OCI-LY1 (cell line): ENCODE results near the gene THRSP.

Experiments used
- H2AFZ ChIP-seq: fragments of 200-600 bp; sonication (generic), shearing (Covaris generic); 2 replicates; pipeline ENCODE4 v1.6.0; 2014; ENCODE audit warnings: antibody characterized with exemption, mild to moderate bottlenecking, low read length
- H3F3A ChIP-seq: fragments of 200-600 bp; sonication (generic), shearing (Covaris generic); 2 replicates; pipeline ENCODE4 v1.6.0; 2014; ENCODE audit warnings: mild to moderate bottlenecking, antibody characterized with exemption, low read length, moderate library complexity; ENCODE audit not compliant: insufficient read depth
- H3K27ac ChIP-seq: fragments of 200-600 bp; sonication (generic); 2 replicates; pipeline ENCODE4 v1.5.1; 2014; ENCODE audit warnings: low read length, mixed run types, mild to moderate bottlenecking, low read depth; ENCODE audit not compliant: poor library complexity, severe bottlenecking
- H3K27me3 ChIP-seq: fragments of 200-600 bp; sonication (generic); 2 replicates; pipeline ENCODE4 v1.6.0; 2014; ENCODE audit warnings: antibody characterized with exemption, mild to moderate bottlenecking, low read length, moderate library complexity; ENCODE audit not compliant: insufficient read depth
- H3K36me3 ChIP-seq: fragments of 200-600 bp; sonication (generic); 2 replicates; pipeline ENCODE4 v1.6.1; 2014; ENCODE audit warnings: mild to moderate bottlenecking, antibody characterized with exemption, low read length, moderate library complexity, mixed read lengths; ENCODE audit not compliant: insufficient read depth
- H3K4me1 ChIP-seq: fragments of 200-600 bp; sonication (generic); 2 replicates; pipeline ENCODE4 v1.5.1; 2014; ENCODE audit warnings: mild to moderate bottlenecking, low read length, moderate library complexity; ENCODE audit not compliant: insufficient read depth, severe bottlenecking
- H3K4me2 ChIP-seq: fragments of 200-600 bp; sonication (generic), shearing (Covaris generic); 2 replicates; pipeline ENCODE4 v1.6.1; 2014; ENCODE audit warnings: low read length
- H3K4me3 ChIP-seq: fragments of 200-600 bp; sonication (generic); 2 replicates; pipeline ENCODE4 v1.5.1; 2014; ENCODE audit warnings: low read length, low read depth, mild to moderate bottlenecking, mixed read lengths; ENCODE audit not compliant: poor library complexity, severe bottlenecking
- H3K79me2 ChIP-seq: fragments of 200-600 bp; shearing (Covaris generic); 2 replicates; pipeline ENCODE4 v1.6.1; 2016; ENCODE audit warnings: mixed run types, low read length, mixed read lengths; ENCODE audit not compliant: insufficient read depth
- H3K9ac ChIP-seq: fragments of 200-600 bp; sonication (generic), shearing (Covaris generic); 2 replicates; pipeline ENCODE4 v1.6.1; 2014; ENCODE audit warnings: mild to moderate bottlenecking, low read length, mixed read lengths
- H3K9me2 ChIP-seq: fragments of 200-600 bp; sonication (generic), shearing (Covaris generic); 2 replicates; pipeline ENCODE4 v1.6.1; 2014; ENCODE audit warnings: low read depth, mild to moderate bottlenecking, low read length, mixed read lengths
- H3K9me3 ChIP-seq: fragments of 200-600 bp; shearing (Covaris generic); 2 replicates; pipeline ENCODE4 v1.6.1; 2014; ENCODE audit warnings: low read length, mixed read lengths
- H4K20me1 ChIP-seq: fragments of 200-600 bp; sonication (generic), shearing (Covaris generic); 2 replicates; pipeline ENCODE4 v1.6.0; 2016; ENCODE audit warnings: mild to moderate bottlenecking, low read length; ENCODE audit not compliant: insufficient read depth
- CTCF ChIP-seq: fragments of 200-600 bp; sonication (generic), shearing (Covaris generic); IDR thresholded peaks from 2 replicates; pipeline ENCODE4 v1.5.1; 2017; ENCODE audit warnings: mild to moderate bottlenecking, antibody characterized with exemption, low read length, moderate library complexity, mixed read lengths
- EZH2 ChIP-seq: fragments of 200-600 bp; sonication (generic), shearing (Covaris generic); IDR thresholded peaks from 2 replicates; pipeline ENCODE4 v1.8.0; 2017; ENCODE audit warnings: borderline replicate concordance, mixed run types, mild to moderate bottlenecking, antibody characterized with exemption, low read length, moderate library complexity, mixed read lengths

Gene THRSP

GRCh38 chr11:78045851-78046485, 17.7 kb upstream of the THRSP start:
- Histone ChIP-seq H3K27me3 (no peaks in the 10 kb centered on the region), H3K79me2 (no peaks in the 10 kb centered on the region), H3K36me3 (no peaks in the 10 kb centered on the region), H3K9me2 (no peaks in the 10 kb centered on the region), H3K4me1 (peaks cover 5% of the 10 kb centered on the region), H4K20me1 (no peaks in the 10 kb centered on the region), H3K9ac (no peak overlapping the region), H2AFZ (no peak overlapping the region), H3K4me3 (peak overlapping the region; percentile 47), H3K27ac (no peak overlapping the region), H3K9me3 (no peaks in the 10 kb centered on the region), H3F3A (no peaks in the 10 kb centered on the region), H3K4me2 (peak overlapping the region; percentile 65)
- TF ChIP-seq CTCF (peak; percentile 99), EZH2 (no peak)

- H3K27ac ChIP-seq: no peak overlapping the region
- no peak overlapping the region for H3K4me3 ChIP-seq
- H3K4me2 ChIP-seq: peak overlapping the region; percentile 65; the same call in 1 of the 2 replicates
- H3K9ac ChIP-seq: no peak overlapping the region
- no peaks in the 10 kb centered on the region for H3F3A ChIP-seq
- H3K27me3 ChIP-seq: no peaks in the 10 kb centered on the region
- H4K20me1 ChIP-seq: no peaks in the 10 kb centered on the region
- H3K79me2 ChIP-seq: no peaks in the 10 kb centered on the region
- TF ChIP-seq EZH2 (no peak), CTCF (no peak; the same call in 1 of the 2 replicates)
- H2AFZ ChIP-seq: no peak overlapping the region
- no peaks in the 10 kb centered on the region for H3K9me2 ChIP-seq
- H3K9me3 ChIP-seq: no peaks in the 10 kb centered on the region
- H3K4me1 ChIP-seq: peaks cover 5% of the 10 kb centered on the region
- no peaks in the 10 kb centered on the region for H3K36me3 ChIP-seq
Observed at GRCh38 chr11:78046486-78046854, 17.2 kb upstream of the THRSP start.

- H4K20me1 ChIP-seq: no peaks in the 10 kb centered on the region
- H3K9me2 ChIP-seq: no peaks in the 10 kb centered on the region
- no peaks in the 10 kb centered on the region for H3K27me3 ChIP-seq
- H2AFZ ChIP-seq: peak overlapping the region; percentile 40; the same call in 1 of the 2 replicates
- H3K9ac ChIP-seq: no peak overlapping the region
- no peak overlapping the region for H3K27ac ChIP-seq
- no peak overlapping the region for H3K4me2 ChIP-seq
- H3K36me3 ChIP-seq: no peaks in the 10 kb centered on the region
- TF ChIP-seq CTCF (no peak), EZH2 (no peak)
- H3K4me3 ChIP-seq: no peak overlapping the region
- peaks cover 5% of the 10 kb centered on the region for H3K4me1 ChIP-seq
- H3F3A ChIP-seq: no peaks in the 10 kb centered on the region
- no peaks in the 10 kb centered on the region for H3K79me2 ChIP-seq
- no peaks in the 10 kb centered on the region for H3K9me3 ChIP-seq
Observed at GRCh38 chr11:78048561-78048960, 15.1 kb upstream of the THRSP start.
